Liver (tissue), 9 donors: ENCODE data around the gene KDELR1. TPM values are rescaled to one million over a fixed set of nuclear protein-coding genes. Genes with fewer than 3 reads are reported as not detected.
A peak's percentile ranks its signal among the peaks of the same experiment; 100 is the strongest.

ENCODE experiments used
- DNase-seq: peaks from one replicate; pipeline ENCODE4 v3.0.0-alpha.2; 2017; ENCODE audit warnings: low spot score
- H3K27ac ChIP-seq, 2 donors: one replicate each; pipeline ENCODE4 v1.7.0; 2013; ENCODE audit warnings: inconsistent platforms in 2 of 2, low read length in 2 of 2, control low read depth in 1 of 2, low read depth in 1 of 2, mild to moderate bottlenecking in 1 of 2
- H3K27me3 ChIP-seq, 4 donors: one replicate each; pipeline versions ENCODE4 v1.6.1 to v1.7.0; 2013; ENCODE audit warnings: low read length in 3 of 4, inconsistent platforms in 1 of 4, mild to moderate bottlenecking in 1 of 4, moderate library complexity in 1 of 4; ENCODE audit not compliant: control insufficient read depth in 4 of 4, insufficient read depth in 4 of 4
- H3K36me3 ChIP-seq, 4 donors: one replicate each; pipeline versions ENCODE4 v1.6.1 to v1.7.0; 2013; ENCODE audit warnings: low read length in 3 of 4, mild to moderate bottlenecking in 3 of 4, low read depth in 1 of 4, moderate library complexity in 1 of 4; ENCODE audit not compliant: control insufficient read depth in 4 of 4, insufficient read depth in 3 of 4
- H3K4me1 ChIP-seq, 4 donors: one replicate each; pipeline versions ENCODE4 v1.6.1 to v1.7.0; 2013; ENCODE audit warnings: low read length in 3 of 4, mild to moderate bottlenecking in 3 of 4, moderate library complexity in 1 of 4; ENCODE audit not compliant: control insufficient read depth in 4 of 4, insufficient read depth in 4 of 4
- H3K4me3 ChIP-seq, 3 donors: one replicate each; pipeline versions ENCODE4 v1.6.1 to v1.7.0; 2013; ENCODE audit warnings: low read length in 3 of 3, control low read depth in 1 of 3, low read depth in 1 of 3, mild to moderate bottlenecking in 1 of 3
- H3K9ac ChIP-seq, 2 donors: one replicate each; pipeline ENCODE4 v1.7.0; 2013; ENCODE audit warnings: low read length in 2 of 2, mild to moderate bottlenecking in 2 of 2, moderate library complexity in 2 of 2, control low read depth in 1 of 2, low read depth in 1 of 2
- H3K9me3 ChIP-seq, 4 donors: one replicate each; pipeline versions ENCODE4 v1.6.1 to v1.7.0; 2013; ENCODE audit warnings: low read length in 3 of 4; ENCODE audit not compliant: control insufficient read depth in 4 of 4
- ATF3 ChIP-seq: IDR thresholded peaks from 2 replicates; pipeline ENCODE4 v1.6.1; 2016; ENCODE audit warnings: antibody characterized with exemption
- CTCF ChIP-seq: fragments of 150-350 bp; IDR thresholded peaks from 2 replicates; pipeline ENCODE4 v1.5.1; 2017; ENCODE audit warnings: improper control_type of control experiment, low read depth, low read length; ENCODE audit not compliant: missing input control
- EGR1 ChIP-seq, 2 donors: IDR thresholded peaks; 2 replicates each; pipeline ENCODE4 v1.6.1; 2016 to 2018; ENCODE audit warnings: antibody characterized with exemption in 2 of 2, low read depth in 2 of 2
- FOXA1 ChIP-seq: IDR thresholded peaks from 2 replicates; pipeline ENCODE4 v1.6.1; 2016; ENCODE audit warnings: antibody characterized with exemption
- FOXA2 ChIP-seq: IDR thresholded peaks from 2 replicates; pipeline ENCODE4 v1.6.1; 2016; ENCODE audit warnings: antibody characterized with exemption
- GABPA ChIP-seq, 2 donors: IDR thresholded peaks in 1 of 2; conservative IDR thresholded peaks in 1 of 2; 2 replicates each; pipeline ENCODE4 v1.6.1; 2016; ENCODE audit warnings: antibody characterized with exemption in 2 of 2, mild to moderate bottlenecking in 1 of 2, moderate library complexity in 1 of 2
- HNF4A ChIP-seq, 2 donors: conservative IDR thresholded peaks; 2 replicates each; pipeline ENCODE4 v1.6.1; 2016; ENCODE audit warnings: antibody characterized with exemption in 2 of 2, mild to moderate bottlenecking in 2 of 2
- JUND ChIP-seq, 2 donors: IDR thresholded peaks; 2 replicates each; pipeline ENCODE4 v1.6.1; 2016; ENCODE audit warnings: antibody characterized with exemption in 2 of 2
- MAX ChIP-seq: IDR thresholded peaks from 2 replicates; pipeline ENCODE4 v1.6.1; 2016; ENCODE audit warnings: antibody characterized with exemption
- NR2F2 ChIP-seq: IDR thresholded peaks from 2 replicates; pipeline ENCODE4 v1.6.1; 2016; ENCODE audit warnings: antibody characterized with exemption
- RAD21 ChIP-seq, 2 donors: IDR thresholded peaks; 2 replicates each; pipeline ENCODE4 v1.6.1; 2016; ENCODE audit warnings: antibody characterized with exemption in 2 of 2, mild to moderate bottlenecking in 2 of 2
- RXRA ChIP-seq, 2 donors: IDR thresholded peaks; 2 replicates each; pipeline ENCODE4 v1.6.1; 2017 to 2018; ENCODE audit warnings: antibody characterized with exemption in 2 of 2, mild to moderate bottlenecking in 1 of 2
- SP1 ChIP-seq: IDR thresholded peaks from 2 replicates; pipeline ENCODE4 v1.6.1; 2018; ENCODE audit warnings: antibody characterized with exemption, mild to moderate bottlenecking
- TAF1 ChIP-seq: conservative IDR thresholded peaks from 2 replicates; pipeline ENCODE4 v1.6.1; 2016; ENCODE audit warnings: antibody characterized with exemption, mild to moderate bottlenecking
- YY1 ChIP-seq: IDR thresholded peaks from 2 replicates; pipeline ENCODE4 v1.6.1; 2016; ENCODE audit warnings: antibody characterized with exemption, mild to moderate bottlenecking
- WGBS: extraction: QIAGEN DNeasy Blood & Tissue Kit; methylation state at CpG from one replicate; pipeline ENCODE4 v1.1.7; 2013; 5-methylcytosine and 5-hydroxymethylcytosine counted together
- polyA plus RNA-seq, 2 donors: library from polyadenylated mRNA; stranded (reverse) in 1 of 2; unstranded in 1 of 2; fragments of 200-250 nt in 1 of 2; fragments of >200 nt in 1 of 2; fragmentation: Nextera tagmentation in 1 of 2; extraction: Ambion mirVana in 1 of 2; gene quantifications; one replicate each; pipeline versions ENCODE4 v1.2.1 to v1.2.3, GENCODE V29; 2013 to 2015
- total RNA-seq, 2 donors: library from RNA; depleted of rRNA; stranded (reverse); fragments of >200 nt; gene quantifications; one replicate each; pipeline ENCODE4 v1.2.3, GENCODE V29; 2014
- TF ChIP-seq, protein P1 (sequence below): IDR thresholded peaks from 2 replicates; pipeline ENCODE4 v1.6.1; 2016; ENCODE audit warnings: antibody characterized with exemption
- donor health status: healthy.
- donor health status: healthy.
- donor health status: healthy.
- donor health status: healthy.
- donor health status: healthy.

Gene KDELR1
- total and polyA plus RNA-seq, 4 donors: 32.3 to 94.9 (median 47.0) TPM

DNA sequence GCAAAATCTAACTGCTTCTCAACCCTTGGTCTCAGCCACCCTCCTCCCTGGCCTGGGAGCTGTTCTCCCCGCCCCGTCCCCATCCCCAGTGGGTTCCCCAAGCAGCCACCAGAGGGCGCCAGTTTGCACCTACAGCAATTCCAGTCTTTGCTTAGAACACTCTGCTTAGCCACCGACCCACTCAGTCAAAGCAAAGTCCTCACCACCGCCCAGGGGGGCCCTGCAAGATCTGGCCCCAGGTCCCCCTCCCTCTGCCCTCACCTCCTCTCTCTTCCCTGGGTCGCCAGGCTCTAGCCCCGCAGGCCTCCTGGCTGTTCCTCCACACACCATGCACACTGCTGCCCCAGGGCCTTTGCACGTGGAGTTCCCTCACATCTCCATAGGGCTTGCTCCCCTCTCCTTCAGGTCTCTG, 40.0 kb downstream of the KDELR1 start:
- Histone ChIP-seq H3K4me1 (no peaks in the 10 kb centered on the region), H3K27ac (no peak overlapping the region), H3K4me3 (no peak overlapping the region), H3K27me3 (no peaks in the 10 kb centered on the region), H3K9ac (no peak overlapping the region), H3K9me3 (no peaks in the 10 kb centered on the region), H3K36me3 (no peaks in the 10 kb centered on the region)
- TF ChIP-seq HNF4A (conservative IDR thresholded peaks at IDR 0.05) (no peak), EGR1 (IDR thresholded peaks at IDR 0.05; ENCODE audit: low read depth in 2 of 2) (no peak), TAF1 (no peak), ATF3 (no peak), YY1 (no peak), CTCF (peak; percentile 72), FOXA1 (no peak), JUND (IDR thresholded peaks at IDR 0.05) (no peak), RAD21 (IDR thresholded peaks at IDR 0.05) (peak; percentile 58 to 79), MAX (no peak)
- TF ChIP-seq, protein P1, sequence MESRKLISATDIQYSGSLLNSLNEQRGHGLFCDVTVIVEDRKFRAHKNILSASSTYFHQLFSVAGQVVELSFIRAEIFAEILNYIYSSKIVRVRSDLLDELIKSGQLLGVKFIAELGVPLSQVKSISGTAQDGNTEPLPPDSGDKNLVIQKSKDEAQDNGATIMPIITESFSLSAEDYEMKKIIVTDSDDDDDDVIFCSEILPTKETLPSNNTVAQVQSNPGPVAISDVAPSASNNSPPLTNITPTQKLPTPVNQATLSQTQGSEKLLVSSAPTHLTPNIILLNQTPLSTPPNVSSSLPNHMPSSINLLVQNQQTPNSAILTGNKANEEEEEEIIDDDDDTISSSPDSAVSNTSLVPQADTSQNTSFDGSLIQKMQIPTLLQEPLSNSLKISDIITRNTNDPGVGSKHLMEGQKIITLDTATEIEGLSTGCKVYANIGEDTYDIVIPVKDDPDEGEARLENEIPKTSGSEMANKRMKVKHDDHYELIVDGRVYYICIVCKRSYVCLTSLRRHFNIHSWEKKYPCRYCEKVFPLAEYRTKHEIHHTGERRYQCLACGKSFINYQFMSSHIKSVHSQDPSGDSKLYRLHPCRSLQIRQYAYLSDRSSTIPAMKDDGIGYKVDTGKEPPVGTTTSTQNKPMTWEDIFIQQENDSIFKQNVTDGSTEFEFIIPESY: no peak
- peak; percentile 87 for DNase-seq
- WGBS: 59% methylated on average over 8 of the region's 8 CpGs

GRCh38 chr19:48350856-48351255, 40.5 kb downstream of the KDELR1 start:
- no peak overlapping the region for H3K9ac ChIP-seq
- 96% methylated on average over 5 of the region's 5 CpGs for WGBS
- no peak for DNase-seq
- H3K9me3 ChIP-seq: no peaks in the 10 kb centered on the region
- TF ChIP-seq TAF1: no peak
- no peak for TF ChIP-seq FOXA2
- no peak for TF ChIP-seq EGR1 (IDR thresholded peaks at IDR 0.05; ENCODE audit: low read depth in 2 of 2)
- H3K36me3 ChIP-seq: no peaks in the 10 kb centered on the region
- H3K4me3 ChIP-seq: no peak overlapping the region
- H3K4me1 ChIP-seq: no peaks in the 10 kb centered on the region
- no peak overlapping the region for H3K27ac ChIP-seq
- no peaks in the 10 kb centered on the region for H3K27me3 ChIP-seq

DNA sequence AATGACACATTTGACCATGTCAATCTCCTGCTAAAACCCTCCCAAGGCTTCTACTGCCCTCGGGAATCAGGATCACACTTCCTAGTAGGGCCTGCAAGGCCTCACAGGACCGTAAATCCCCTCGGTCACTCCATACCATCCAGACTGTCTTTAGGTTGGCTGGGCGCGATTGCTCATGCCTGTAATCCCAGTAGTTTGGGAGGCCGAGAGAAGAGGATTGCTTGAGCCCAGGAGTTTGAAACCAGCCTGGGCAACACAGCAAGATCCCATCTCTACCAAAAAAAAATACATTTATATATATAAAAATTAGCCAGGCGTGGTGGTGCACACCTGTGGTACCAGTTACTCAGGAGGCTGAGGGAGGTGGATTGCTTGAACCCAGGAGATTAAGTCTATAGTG, 42.6 kb downstream of the KDELR1 start:
- Histone ChIP-seq H3K27ac (no peak overlapping the region), H3K4me1 (no peaks in the 10 kb centered on the region), H3K9me3 (no peaks in the 10 kb centered on the region), H3K4me3 (no peak overlapping the region), H3K36me3 (no peaks in the 10 kb centered on the region), H3K27me3 (no peaks in the 10 kb centered on the region), H3K9ac (no peak overlapping the region)
- TF ChIP-seq FOXA1 (no peak), RAD21 (IDR thresholded peaks at IDR 0.05) (no peak), JUND (IDR thresholded peaks at IDR 0.05) (no peak), ATF3 (no peak), RXRA (IDR thresholded peaks at IDR 0.05) (no peak), TAF1 (no peak), HNF4A (conservative IDR thresholded peaks at IDR 0.05) (no peak), SP1 (no peak), MAX (no peak), YY1 (no peak), NR2F2 (no peak), EGR1 (IDR thresholded peaks at IDR 0.05; ENCODE audit: low read depth in 2 of 2) (no peak), GABPA (IDR thresholded peaks at IDR 0.05 in 1 of 2, conservative IDR thresholded peaks at IDR 0.05 in 1 of 2) (no peak), FOXA2 (no peak)
- TF ChIP-seq, protein P1: no peak
- WGBS: 95% methylated on average over 7 of the region's 7 CpGs
- no peak for DNase-seq
